ENCODE results near the gene SLC38A9. TPM values are rescaled to one million over a fixed set of nuclear protein-coding genes. Genes with fewer than 3 reads are reported as not detected.
A peak's percentile ranks its signal among the peaks of the same experiment; 100 is the strongest.

Gene SLC38A9
- total and polyA plus RNA-seq, 10 donors: 7.9 to 45.0 (median 27.5) TPM

GRCh38 chr5:55603922-55604321 lies 108.2 kb downstream of the SLC38A9 start:
- H3K27ac ChIP-seq: no peak overlapping the region
- 78 to 90% (median 88%) methylated on average over 5 of the region's 5 CpGs for WGBS, 5 donors
- H3K9me3 ChIP-seq: no peaks in the 10 kb centered on the region
- DNase-seq: no peak
- no peak for TF ChIP-seq POLR2A (IDR thresholded peaks at IDR 0.05)
- TF ChIP-seq POLR2AphosphoS5 (IDR thresholded peaks at IDR 0.05): no peak
- no peak for TF ChIP-seq CTCF (IDR thresholded peaks at IDR 0.05 in 8 of 11, conservative IDR thresholded peaks at IDR 0.05 in 3 of 11)
- no peaks in the 10 kb centered on the region for H3K36me3 ChIP-seq
- no peaks in the 10 kb centered on the region for H3K27me3 ChIP-seq (replicated peaks in 1 of 7)
- no peak overlapping the region for H3K4me3 ChIP-seq
- intact Hi-C loops (cut with DNase I; ENCODE audit: low total_unique reads): no loop called here
- H3K4me1 ChIP-seq: peaks cover 9 to 33% (median 17%) of the 10 kb centered on the region in 6 donors

- H3K27me3 ChIP-seq (replicated peaks in 1 of 7): no peaks in the 10 kb centered on the region
- intact Hi-C loops (cut with DNase I; ENCODE audit: low total_unique reads): no loop called here
- peak overlapping the region in 7 of 8 donors; percentile 9 to 76 (median 70) for H3K27ac ChIP-seq
- WGBS, 5 donors: 65 to 94% (median 72%) methylated on average over 1 of the region's 1 CpG
- peaks cover 9 to 33% (median 17%) of the 10 kb centered on the region in 6 donors for H3K4me1 ChIP-seq
- H3K9me3 ChIP-seq: no peaks in the 10 kb centered on the region
- H3K4me3 ChIP-seq: no peak overlapping the region
- no peaks in the 10 kb centered on the region for H3K36me3 ChIP-seq
- DNase-seq: no peak
- TF ChIP-seq POLR2AphosphoS5 (IDR thresholded peaks at IDR 0.05) (no peak), CTCF (IDR thresholded peaks at IDR 0.05 in 8 of 11, conservative IDR thresholded peaks at IDR 0.05 in 3 of 11) (no peak), POLR2A (IDR thresholded peaks at IDR 0.05) (no peak)
Measured at GRCh38 chr5:55601628-55602027, 110.5 kb downstream of the SLC38A9 start.

GRCh38 chr5:55601204-55601618 lies 110.9 kb downstream of the SLC38A9 start:
- intact Hi-C loops (cut with DNase I; ENCODE audit: low total_unique reads): no loop called here
- Histone ChIP-seq H3K27ac (peak overlapping the region in 7 of 8 donors; percentile 9 to 76 (median 70)), H3K4me1 (peaks cover 9 to 33% (median 17%) of the 10 kb centered on the region in 6 donors), H3K4me3 (no peak overlapping the region), H3K36me3 (no peaks in the 10 kb centered on the region), H3K27me3 (replicated peaks in 1 of 7) (no peaks in the 10 kb centered on the region), H3K9me3 (no peaks in the 10 kb centered on the region)
- 19 to 34% (median 27%) methylated on average over 8 of the region's 8 CpGs for WGBS, 5 donors
- DNase-seq: no peak
- TF ChIP-seq POLR2AphosphoS5 (IDR thresholded peaks at IDR 0.05): peak in 1 of 3 donors; percentile 62
- no peak for TF ChIP-seq POLR2A (IDR thresholded peaks at IDR 0.05)

GRCh38 chr5:55600497-55601203 lies 111.5 kb downstream of the SLC38A9 start:
- Histone ChIP-seq H3K4me1 (peaks cover 9 to 33% (median 17%) of the 10 kb centered on the region in 6 donors), H3K4me3 (no peak overlapping the region), H3K9me3 (no peaks in the 10 kb centered on the region), H3K27me3 (replicated peaks in 1 of 7) (no peaks in the 10 kb centered on the region), H3K36me3 (no peaks in the 10 kb centered on the region), H3K27ac (peak overlapping the region in 7 of 8 donors; percentile 9 to 76 (median 70))
- TF ChIP-seq POLR2A (IDR thresholded peaks at IDR 0.05) (no peak), CTCF (IDR thresholded peaks at IDR 0.05 in 8 of 11, conservative IDR thresholded peaks at IDR 0.05 in 3 of 11) (no peak), POLR2AphosphoS5 (IDR thresholded peaks at IDR 0.05) (no peak)
- intact Hi-C loops (cut with DNase I; ENCODE audit: low total_unique reads): no loop called here
- 11 to 16% (median 14%) methylated on average over 6 of the region's 6 CpGs for WGBS, 5 donors
- DNase-seq: no peak

All from spleen (tissue), 11 donors.